ENCODE data around the gene ATG9A. TPM values are rescaled to one million over a fixed set of nuclear protein-coding genes. Genes with fewer than 3 reads are reported as not detected.
A peak's percentile ranks its signal among the peaks of the same experiment; 100 is the strongest.

The ATG9A gene
- polyA plus RNA-seq, 1 donor from 2014 or later, result 26.2 TPM

DNA sequence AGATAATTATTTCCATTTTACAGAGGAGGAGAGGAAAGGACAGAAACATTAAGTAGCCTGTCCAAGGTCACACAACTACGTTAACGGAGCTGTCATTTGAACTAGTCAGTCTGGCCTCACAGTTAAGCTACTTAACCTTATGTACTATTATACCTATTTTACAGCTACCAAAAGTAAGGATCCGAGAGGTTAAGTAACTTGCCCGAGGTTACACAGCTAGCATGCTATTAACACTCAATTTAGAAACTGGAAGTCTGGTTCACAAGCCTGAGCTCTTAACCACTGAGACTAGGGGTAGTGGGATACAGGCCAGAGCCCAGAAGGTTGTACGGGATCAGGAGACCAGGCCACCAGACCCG is 15.3 kb upstream of the ATG9A start:
- H3K9ac ChIP-seq (ENCODE audit: low read length), result peak overlapping the region; percentile 97
- peak overlapping the region; percentile 94 for H3K4me2 ChIP-seq (ENCODE audit: low read length)
- peak overlapping the region; percentile 81 for H2AFZ ChIP-seq (ENCODE audit: low read depth, low read length)
- no peaks in the 10 kb centered on the region for H3K27me3 ChIP-seq (ENCODE audit: insufficient read depth, low read depth, low read length)
- H3K9me2 ChIP-seq (ENCODE audit: insufficient read depth, low read length), result no peaks in the 10 kb centered on the region
- H3K79me2 ChIP-seq (replicated peaks; ENCODE audit: insufficient read depth, low read length), result peaks cover 12% of the 10 kb centered on the region
- peaks cover 8% of the 10 kb centered on the region for H3K36me3 ChIP-seq (ENCODE audit: insufficient read depth, low read length)
- H3F3A ChIP-seq (ENCODE audit: insufficient read depth, low read length, poor library complexity, severe bottlenecking), result no peaks in the 10 kb centered on the region
- TF ChIP-seq TAF1 (IDR thresholded peaks at IDR 0.05; ENCODE audit: low read depth), result no peak
- TF ChIP-seq RAD21 (conservative IDR thresholded peaks at IDR 0.05), result no peak
- TF ChIP-seq, protein P1, sequence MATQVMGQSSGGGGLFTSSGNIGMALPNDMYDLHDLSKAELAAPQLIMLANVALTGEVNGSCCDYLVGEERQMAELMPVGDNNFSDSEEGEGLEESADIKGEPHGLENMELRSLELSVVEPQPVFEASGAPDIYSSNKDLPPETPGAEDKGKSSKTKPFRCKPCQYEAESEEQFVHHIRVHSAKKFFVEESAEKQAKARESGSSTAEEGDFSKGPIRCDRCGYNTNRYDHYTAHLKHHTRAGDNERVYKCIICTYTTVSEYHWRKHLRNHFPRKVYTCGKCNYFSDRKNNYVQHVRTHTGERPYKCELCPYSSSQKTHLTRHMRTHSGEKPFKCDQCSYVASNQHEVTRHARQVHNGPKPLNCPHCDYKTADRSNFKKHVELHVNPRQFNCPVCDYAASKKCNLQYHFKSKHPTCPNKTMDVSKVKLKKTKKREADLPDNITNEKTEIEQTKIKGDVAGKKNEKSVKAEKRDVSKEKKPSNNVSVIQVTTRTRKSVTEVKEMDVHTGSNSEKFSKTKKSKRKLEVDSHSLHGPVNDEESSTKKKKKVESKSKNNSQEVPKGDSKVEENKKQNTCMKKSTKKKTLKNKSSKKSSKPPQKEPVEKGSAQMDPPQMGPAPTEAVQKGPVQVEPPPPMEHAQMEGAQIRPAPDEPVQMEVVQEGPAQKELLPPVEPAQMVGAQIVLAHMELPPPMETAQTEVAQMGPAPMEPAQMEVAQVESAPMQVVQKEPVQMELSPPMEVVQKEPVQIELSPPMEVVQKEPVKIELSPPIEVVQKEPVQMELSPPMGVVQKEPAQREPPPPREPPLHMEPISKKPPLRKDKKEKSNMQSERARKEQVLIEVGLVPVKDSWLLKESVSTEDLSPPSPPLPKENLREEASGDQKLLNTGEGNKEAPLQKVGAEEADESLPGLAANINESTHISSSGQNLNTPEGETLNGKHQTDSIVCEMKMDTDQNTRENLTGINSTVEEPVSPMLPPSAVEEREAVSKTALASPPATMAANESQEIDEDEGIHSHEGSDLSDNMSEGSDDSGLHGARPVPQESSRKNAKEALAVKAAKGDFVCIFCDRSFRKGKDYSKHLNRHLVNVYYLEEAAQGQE (IDR thresholded peaks at IDR 0.05; ENCODE audit: borderline replicate concordance), result no peak
- H3K4me3 ChIP-seq (ENCODE audit: low read length), result peak overlapping the region; percentile 85
- H3K27ac ChIP-seq (ENCODE audit: low read length), result peak overlapping the region; percentile 81
- H4K20me1 ChIP-seq (ENCODE audit: insufficient read depth), result no peaks in the 10 kb centered on the region
- H3K9me3 ChIP-seq (ENCODE audit: low read length), result no peaks in the 10 kb centered on the region

DNA sequence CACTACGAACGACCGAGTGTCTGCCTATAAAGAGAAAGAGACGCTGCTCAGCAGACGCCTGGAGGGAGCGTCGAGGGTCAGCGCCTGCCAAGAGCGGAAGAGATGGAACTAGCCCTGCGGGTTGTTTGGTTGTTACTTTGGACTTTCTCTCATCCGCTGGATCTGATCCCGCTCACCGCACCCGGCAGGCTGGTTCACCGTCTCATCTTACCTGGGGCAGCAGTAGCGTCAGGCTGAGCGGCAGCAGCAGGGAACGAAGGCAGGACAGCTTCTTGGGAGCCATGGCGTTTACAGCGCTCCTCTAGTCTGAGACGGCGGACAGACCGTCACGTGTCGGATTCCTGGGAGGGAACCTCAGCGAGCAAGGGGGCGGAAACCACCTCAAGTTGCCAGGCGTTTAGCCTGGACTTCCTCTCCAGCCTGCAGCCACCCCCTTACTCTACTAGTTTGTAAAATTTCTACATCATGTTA is 13.9 kb upstream of the ATG9A start:
- no peak overlapping the region for H2AFZ ChIP-seq (ENCODE audit: low read depth, low read length)
- no peak overlapping the region for H3K4me3 ChIP-seq (ENCODE audit: low read length)
- no peaks in the 10 kb centered on the region for H3F3A ChIP-seq (ENCODE audit: insufficient read depth, low read length, poor library complexity, severe bottlenecking)
- TF ChIP-seq TAF1 (IDR thresholded peaks at IDR 0.05; ENCODE audit: low read depth), result no peak
- TF ChIP-seq RAD21 (conservative IDR thresholded peaks at IDR 0.05), result no peak
- TF ChIP-seq, protein P1 (IDR thresholded peaks at IDR 0.05; ENCODE audit: borderline replicate concordance), result no peak
- TF ChIP-seq EP300 (conservative IDR thresholded peaks at IDR 0.05; ENCODE audit: poor library complexity, severe bottlenecking), result no peak
- no peak for TF ChIP-seq EZH2 (IDR thresholded peaks at IDR 0.05; ENCODE audit: borderline replicate concordance, insufficient read depth, low read length, poor library complexity, severe bottlenecking)
- TF ChIP-seq, protein P2, sequence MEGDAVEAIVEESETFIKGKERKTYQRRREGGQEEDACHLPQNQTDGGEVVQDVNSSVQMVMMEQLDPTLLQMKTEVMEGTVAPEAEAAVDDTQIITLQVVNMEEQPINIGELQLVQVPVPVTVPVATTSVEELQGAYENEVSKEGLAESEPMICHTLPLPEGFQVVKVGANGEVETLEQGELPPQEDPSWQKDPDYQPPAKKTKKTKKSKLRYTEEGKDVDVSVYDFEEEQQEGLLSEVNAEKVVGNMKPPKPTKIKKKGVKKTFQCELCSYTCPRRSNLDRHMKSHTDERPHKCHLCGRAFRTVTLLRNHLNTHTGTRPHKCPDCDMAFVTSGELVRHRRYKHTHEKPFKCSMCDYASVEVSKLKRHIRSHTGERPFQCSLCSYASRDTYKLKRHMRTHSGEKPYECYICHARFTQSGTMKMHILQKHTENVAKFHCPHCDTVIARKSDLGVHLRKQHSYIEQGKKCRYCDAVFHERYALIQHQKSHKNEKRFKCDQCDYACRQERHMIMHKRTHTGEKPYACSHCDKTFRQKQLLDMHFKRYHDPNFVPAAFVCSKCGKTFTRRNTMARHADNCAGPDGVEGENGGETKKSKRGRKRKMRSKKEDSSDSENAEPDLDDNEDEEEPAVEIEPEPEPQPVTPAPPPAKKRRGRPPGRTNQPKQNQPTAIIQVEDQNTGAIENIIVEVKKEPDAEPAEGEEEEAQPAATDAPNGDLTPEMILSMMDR (IDR thresholded peaks at IDR 0.05; ENCODE audit: poor library complexity, severe bottlenecking), result no peak
- TF ChIP-seq SMC3 (conservative IDR thresholded peaks at IDR 0.05; ENCODE audit: poor library complexity), result no peak
- no peak for TF ChIP-seq MXI1 (conservative IDR thresholded peaks at IDR 0.05; ENCODE audit: poor library complexity, severe bottlenecking)
- TF ChIP-seq POLR2AphosphoS5 (IDR thresholded peaks at IDR 0.05), result no peak
- H3K9ac ChIP-seq (ENCODE audit: low read length), result no peak overlapping the region
- H3K27ac ChIP-seq (ENCODE audit: low read length), result no peak overlapping the region
- H3K79me2 ChIP-seq (replicated peaks; ENCODE audit: insufficient read depth, low read length), result peaks cover 12% of the 10 kb centered on the region
- H3K9me3 ChIP-seq (ENCODE audit: low read length), result no peaks in the 10 kb centered on the region
- no peak overlapping the region for H3K4me2 ChIP-seq (ENCODE audit: low read length)
- H3K36me3 ChIP-seq (ENCODE audit: insufficient read depth, low read length), result peaks cover 8% of the 10 kb centered on the region
- H4K20me1 ChIP-seq (ENCODE audit: insufficient read depth), result no peaks in the 10 kb centered on the region
- H3K27me3 ChIP-seq (ENCODE audit: insufficient read depth, low read depth, low read length), result no peaks in the 10 kb centered on the region
- no peaks in the 10 kb centered on the region for H3K9me2 ChIP-seq (ENCODE audit: insufficient read depth, low read length)
